Mammary epithelial cell (primary cell): ENCODE data around the gene ANGPTL4.

Experiments
- EZH2 ChIP-seq: IDR thresholded peaks from 2 replicates; pipeline ENCODE4 v1.6.1; 2012; ENCODE audit warnings: low read length, inconsistent platforms, borderline replicate concordance
- TF ChIP-seq, protein P1 (sequence below), 2 donors: IDR thresholded peaks in 1 of 2; conservative IDR thresholded peaks in 1 of 2; 2 replicates each; pipeline ENCODE4 v1.5.1; 2011 to 2012; ENCODE audit warnings: inconsistent platforms in 2 of 2, low read length in 2 of 2, mild to moderate bottlenecking in 2 of 2, control low read depth in 1 of 2, low read depth in 1 of 2; ENCODE audit not compliant: insufficient read depth in 1 of 2; ENCODE audit errors: extremely low read depth in 1 of 2

DNA sequence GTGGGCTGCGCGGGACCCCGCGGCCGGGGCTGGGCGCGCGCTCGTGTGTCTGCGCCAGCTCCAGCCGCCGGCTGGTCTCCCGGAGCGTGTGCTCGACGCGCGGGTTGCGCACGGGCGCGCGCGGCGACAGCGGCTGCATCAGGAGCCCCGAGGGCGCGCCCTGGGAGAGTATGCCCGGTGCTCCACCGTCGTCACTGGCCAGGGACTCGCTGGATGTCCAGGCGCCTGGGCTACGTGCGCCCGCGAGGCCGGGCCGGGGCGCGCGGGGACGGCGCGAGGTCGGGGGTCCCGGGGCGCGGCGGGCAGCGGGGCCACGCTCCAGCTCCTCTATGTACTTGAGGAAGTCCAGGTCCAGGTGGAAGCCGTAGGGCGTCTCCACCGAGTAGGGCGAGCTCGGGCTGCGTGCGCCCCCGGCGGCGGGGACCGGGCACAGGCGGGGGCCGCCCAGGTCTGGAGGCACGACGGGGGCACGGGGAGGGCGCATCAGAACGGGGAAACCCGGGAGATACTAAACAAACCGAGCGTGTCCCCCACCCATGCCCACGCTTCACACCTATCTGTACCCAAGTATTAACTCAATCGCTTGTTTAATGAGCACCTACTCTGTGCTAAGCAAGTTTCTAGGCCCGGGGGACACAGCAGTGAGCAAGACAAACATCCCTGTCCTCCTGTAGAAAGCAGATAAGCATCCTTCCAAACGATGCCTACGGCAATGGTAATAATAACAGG is 28.4 kb upstream of the ANGPTL4 start:
- TF ChIP-seq, protein P1, sequence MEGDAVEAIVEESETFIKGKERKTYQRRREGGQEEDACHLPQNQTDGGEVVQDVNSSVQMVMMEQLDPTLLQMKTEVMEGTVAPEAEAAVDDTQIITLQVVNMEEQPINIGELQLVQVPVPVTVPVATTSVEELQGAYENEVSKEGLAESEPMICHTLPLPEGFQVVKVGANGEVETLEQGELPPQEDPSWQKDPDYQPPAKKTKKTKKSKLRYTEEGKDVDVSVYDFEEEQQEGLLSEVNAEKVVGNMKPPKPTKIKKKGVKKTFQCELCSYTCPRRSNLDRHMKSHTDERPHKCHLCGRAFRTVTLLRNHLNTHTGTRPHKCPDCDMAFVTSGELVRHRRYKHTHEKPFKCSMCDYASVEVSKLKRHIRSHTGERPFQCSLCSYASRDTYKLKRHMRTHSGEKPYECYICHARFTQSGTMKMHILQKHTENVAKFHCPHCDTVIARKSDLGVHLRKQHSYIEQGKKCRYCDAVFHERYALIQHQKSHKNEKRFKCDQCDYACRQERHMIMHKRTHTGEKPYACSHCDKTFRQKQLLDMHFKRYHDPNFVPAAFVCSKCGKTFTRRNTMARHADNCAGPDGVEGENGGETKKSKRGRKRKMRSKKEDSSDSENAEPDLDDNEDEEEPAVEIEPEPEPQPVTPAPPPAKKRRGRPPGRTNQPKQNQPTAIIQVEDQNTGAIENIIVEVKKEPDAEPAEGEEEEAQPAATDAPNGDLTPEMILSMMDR (conservative IDR thresholded peaks at IDR 0.05 in 1 of 2, IDR thresholded peaks at IDR 0.05 in 1 of 2; ENCODE audit: extremely low read depth in 1 of 2, insufficient read depth in 1 of 2, low read depth in 1 of 2, low read length in 2 of 2), result peak in 1 of 2 donors; percentile 2
- TF ChIP-seq EZH2, result no peak
